HG02798 (cell line): ENCODE measurements around the gene SYT11.
A peak's percentile ranks its signal among the peaks of the same experiment; 100 is the strongest.
"Not testable (repeated sequence)": the region's sequence is repeated elsewhere in the genome, so short reads cannot be mapped to it uniquely, and the experiment has no call there.

Experiments
- ATAC-seq: cut with Tn5 transposase; IDR thresholded peaks from one replicate; pipeline ENCODE4 v1.9.1; 2021; ENCODE audit warnings: mild to moderate bottlenecking; ENCODE audit not compliant: unreplicated experiment, poor library complexity

Gene SYT11

DNA sequence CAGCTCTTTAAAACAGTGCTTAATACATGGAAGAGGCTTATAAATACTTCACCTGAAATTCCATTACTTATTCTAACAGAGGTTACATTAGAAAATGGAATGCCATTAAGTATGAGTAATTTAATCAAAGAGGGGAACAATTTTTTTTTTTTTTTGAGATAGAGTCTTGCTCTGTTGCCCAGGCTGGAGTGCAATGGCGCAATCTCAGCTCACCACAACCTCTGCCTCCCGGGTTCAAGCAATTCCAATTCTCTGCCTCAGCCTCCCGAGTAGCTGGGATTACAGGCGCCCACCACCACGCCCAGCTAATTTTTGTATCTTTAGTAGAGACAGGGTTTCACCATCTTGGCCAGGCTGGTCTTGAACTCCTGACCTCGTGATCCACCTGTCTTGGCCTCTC lies 36.2 kb downstream of the SYT11 start:
- ATAC-seq = not testable (repeated sequence)

DNA sequence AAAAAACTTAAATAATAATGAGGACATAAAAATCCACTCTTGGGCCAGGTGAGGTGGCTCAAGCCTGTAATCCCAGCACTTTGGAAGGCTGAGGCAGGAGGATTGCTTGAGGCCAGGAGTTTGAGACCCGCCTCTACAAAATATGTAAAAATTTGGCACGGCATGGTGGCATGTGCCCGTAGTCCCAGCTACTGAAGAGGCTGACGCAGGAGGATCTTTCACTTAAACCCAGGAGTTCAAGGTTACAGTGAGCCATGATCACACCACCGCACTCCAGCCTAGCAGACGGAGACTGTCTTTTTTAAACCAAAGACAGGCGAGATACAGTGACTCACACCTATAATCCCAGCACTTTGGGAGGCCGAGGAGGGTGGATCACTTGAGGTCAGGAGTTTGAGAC lies 37.1 kb downstream of the SYT11 start:
- not testable (repeated sequence) for ATAC-seq

DNA sequence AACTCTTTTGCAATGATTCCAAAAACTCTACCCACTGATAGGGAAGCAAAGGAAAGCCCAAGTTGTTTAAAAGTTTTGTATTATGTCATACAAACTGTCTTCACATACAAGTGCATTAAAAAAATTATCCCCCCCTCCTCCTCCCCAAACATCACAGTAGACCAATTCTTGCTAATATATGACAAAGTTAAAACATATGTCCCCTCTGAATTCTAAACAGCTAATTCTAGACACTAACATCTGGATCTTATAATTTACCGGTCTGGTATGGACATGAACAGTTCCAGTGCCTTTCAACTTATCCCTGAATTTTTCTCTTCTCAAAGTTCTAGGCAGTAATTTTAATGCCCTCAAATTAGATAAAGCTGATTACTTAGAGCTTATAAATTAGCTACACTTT lies 38.4 kb downstream of the SYT11 start:
- ATAC-seq = no peak

DNA sequence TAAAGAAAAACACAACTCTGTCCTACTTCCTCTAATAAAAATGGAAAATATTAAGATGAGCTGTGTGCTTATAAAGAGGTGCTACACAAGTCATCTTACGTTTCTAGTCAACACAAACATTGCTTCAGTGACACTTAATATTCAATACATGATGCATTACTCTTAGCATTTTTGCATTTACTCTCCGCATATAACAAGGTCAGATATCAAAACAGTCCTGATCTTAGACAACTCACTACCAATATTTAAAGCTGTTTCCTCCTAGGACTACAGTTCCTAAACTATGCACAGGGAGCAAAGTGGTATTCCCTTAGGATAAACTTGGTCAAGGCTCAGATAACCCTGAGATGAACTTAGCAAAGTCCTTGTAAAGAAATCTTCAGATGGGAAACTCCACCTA lies 39.5 kb downstream of the SYT11 start:
- no peak for ATAC-seq

DNA sequence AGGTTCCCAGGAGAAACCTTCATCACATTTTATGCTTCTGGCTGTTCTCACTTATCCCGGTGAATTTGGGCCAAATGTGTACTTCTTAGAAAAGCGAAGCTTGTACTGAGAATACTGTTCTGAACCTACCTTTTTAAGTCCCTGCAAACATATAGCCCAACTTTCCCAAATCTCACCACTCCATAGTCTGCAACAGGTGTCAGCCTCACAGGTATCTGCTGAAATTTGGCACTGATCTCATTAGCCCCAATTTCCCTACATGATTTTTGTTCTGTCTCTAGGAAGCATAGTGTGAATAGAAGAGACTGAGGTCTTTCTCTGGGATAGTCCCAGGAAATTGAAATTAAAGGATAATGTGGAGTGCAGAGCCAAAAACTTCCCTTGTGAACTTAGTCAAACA lies 40.3 kb downstream of the SYT11 start:
- ATAC-seq = no peak

DNA sequence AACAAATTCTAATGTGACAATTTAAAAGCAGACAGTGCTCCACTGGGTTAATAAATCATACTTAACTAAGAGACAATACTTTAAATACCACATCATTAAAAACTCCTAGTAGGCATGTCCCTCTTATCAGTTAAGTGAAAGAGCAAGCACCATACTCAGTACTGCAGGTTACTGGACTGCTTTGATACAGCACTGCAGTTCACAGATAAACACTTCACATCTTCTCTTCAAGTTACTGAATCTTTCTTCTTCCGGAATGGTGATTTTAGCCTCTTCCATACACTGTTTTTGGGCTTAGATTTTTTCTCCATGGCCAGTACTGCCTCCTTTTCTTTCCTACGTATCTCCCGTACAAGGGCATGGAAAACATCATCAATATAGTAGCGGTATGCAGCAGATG lies 40.8 kb downstream of the SYT11 start:
- no peak for ATAC-seq

DNA sequence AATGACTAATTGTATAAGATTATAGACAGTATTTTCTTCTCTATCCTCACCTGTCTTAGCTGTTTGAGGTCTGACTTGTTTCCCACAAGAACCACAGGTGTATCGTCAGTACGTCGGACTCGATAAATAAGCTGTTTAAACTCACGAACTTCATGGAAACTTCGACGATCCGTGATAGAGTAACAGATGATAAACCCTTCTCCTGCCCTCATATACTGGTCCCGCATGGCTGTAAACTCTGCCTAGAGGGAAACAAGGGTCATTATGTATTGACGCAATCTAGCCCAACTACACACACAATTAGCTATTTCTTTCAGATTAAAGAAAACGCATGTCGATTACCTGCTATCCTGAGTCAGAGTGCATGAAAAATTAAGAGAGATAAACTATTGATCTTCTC lies 44.9 kb downstream of the SYT11 start:
- ATAC-seq = no peak

DNA sequence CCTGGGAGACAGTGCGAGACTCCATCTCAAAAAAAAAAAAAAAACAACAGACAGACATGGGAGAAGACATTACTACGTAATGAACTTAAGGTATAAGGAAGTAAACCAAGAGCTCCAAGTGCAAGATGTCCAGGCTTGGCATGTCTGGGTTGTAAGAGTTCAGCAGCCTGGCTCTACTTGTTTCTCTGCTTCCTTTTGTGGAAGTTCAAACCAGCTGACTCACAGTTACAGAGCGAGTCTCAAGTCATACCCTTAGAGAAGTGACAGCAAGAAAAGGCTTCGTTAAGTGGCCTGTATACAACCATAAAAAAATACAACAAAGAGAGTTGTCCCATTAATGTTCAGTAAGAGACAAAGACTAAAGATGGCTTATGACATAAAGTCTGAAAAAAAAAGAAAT lies 50.5 kb downstream of the SYT11 start:
- no peak for ATAC-seq

DNA sequence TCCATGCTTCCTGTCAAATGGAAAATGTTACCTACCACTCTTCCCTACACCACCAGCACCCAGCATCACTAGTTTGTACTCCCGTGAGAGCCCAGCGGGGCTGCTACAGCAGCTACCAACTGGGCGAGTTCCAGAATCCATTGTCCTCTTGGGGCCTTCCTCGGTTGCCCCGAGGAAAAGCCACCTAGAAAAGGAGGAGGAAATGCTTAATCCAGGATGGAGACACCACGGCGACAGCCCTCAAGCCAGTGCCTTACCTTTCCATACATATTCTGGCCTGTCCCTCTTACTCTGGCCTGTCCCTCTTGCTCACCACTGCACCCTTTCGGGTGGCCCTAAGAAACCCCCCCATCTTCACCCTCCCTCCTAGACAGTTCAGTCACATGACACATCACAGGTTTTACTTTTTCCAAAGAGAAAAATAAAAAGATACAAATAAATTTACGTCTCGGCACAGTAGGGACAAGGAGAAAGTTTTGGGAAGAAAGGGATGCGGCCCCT lies 51.3 kb downstream of the SYT11 start:
- peak; percentile 35 for ATAC-seq

DNA sequence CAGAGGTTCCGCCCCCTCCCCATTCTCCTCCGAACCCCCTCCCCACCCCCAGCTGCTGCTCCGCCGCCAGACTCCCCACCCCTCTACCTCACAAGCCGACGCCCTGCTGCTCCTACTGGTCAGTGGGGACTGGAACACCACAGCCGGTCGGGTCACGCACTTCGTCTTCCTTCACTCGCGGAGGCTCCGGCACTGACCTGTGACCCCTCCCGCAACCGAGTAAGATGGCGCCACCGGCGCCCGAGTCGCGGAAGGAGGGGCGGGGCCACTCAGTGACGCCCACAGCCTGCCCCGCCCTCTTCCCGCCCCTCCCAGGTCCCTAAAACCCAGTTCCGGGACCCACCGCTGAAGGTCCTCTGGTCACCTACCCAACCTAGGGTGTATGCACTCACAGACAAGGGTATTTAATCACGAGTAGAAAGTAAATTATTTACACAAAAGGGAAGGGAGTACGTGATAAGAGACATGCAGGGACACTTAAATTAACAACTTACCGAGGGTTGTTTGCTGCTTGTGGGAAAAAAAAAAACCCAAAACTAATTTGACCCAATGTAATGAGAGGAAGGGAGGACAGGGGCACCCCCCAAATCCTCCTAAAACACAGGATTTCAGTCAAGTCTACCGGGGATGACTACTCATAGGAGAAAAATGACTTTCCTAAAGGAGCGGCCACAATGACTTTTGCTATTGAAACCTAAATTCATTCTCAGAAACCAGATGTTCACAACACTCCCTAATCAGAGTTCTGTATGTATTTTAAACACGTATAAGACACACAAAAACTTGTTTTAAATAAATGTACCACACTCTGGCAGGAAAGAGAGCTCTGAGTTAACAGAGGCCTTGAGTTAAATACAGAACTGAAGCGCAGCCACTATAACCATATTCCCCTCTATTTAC lies 52.0 kb downstream of the SYT11 start, which contains the start of gene RIT1:
Gene RIT1 (minus strand): TSS at position 194 of the 900 bp plus-strand sequence. CDS start 588 bp downstream, outside the sequence.
- peak; percentile 86 for ATAC-seq

DNA sequence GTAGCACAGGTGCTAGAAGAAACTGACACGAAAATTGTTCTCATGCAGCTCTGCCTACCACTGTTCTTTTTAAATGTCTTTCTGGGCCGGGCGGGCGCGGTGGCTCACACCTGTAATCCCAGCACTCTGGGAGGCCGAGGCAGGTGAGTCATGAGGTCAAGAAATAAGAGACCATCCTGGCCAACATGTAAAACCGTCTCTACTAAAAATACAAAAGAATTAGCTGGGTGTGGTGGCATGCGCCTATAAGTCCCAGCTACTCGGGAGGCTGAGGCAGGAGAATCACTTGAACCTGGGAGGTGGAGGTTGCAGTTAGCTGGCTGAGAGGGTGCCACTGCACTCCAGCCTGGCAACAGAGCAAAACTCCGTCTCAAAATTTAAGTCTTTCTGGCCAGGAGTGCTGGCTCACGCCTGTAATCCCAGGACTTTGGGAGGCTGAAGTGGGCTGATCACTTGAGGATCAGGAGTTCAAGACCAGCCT lies 52.7 kb downstream of the SYT11 start:
- ATAC-seq = no peak

DNA sequence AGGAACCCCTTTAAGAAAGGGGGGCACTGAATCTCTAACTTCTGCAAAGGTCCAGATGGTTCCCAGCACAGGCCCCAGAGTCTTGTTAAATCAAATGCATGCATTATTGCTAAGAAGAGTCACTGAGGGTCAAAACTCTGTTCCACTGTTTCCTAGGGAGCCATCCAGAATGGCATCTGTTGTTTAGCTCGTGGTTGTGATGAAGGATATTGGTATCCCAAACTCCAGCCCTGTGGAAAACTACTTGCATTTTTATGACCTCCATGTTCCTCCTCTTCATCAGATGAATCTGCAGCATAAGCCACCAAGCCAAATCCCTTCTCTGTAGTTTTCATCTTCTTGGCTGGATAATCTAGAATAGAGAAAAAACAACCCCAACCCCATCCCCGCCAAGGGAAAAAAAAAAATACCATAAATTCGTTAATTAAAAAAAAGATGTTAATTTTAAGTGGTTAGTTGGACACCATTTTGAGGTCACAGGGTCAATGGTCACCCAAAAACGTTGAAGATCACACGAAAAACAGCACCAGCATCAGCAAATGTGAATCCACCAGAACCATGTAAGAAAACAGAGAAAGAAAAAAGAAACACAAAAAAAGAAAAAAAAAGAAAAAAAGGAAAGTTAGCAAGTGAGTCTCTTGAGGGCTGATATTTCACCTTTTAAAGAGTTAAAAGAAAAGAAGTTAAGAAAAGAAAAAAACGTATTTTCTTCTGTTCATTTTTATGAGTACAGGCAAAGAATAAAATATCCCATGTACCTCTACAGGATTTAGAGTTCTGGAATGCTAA lies 54.8 kb downstream of the SYT11 start:
- no peak for ATAC-seq

DNA sequence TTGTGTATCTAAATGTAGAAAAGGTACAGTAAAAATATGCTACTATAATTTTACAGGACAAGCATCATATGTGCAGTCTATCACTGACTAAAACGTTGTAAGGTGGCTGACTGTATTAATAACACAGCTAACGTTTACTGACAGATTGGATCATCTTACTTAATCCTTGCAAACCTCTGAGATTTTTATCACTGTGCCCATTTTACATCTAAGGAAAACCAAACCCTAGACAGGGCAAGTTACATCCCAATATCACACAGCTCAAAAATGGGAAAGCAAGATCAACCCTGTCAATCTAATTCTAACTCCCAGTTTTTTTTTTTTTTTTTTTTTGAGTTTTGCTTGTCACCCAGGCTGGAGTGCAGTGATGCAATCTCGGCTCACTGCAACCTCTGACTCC lies 59.3 kb downstream of the SYT11 start:
- ATAC-seq = no peak

DNA sequence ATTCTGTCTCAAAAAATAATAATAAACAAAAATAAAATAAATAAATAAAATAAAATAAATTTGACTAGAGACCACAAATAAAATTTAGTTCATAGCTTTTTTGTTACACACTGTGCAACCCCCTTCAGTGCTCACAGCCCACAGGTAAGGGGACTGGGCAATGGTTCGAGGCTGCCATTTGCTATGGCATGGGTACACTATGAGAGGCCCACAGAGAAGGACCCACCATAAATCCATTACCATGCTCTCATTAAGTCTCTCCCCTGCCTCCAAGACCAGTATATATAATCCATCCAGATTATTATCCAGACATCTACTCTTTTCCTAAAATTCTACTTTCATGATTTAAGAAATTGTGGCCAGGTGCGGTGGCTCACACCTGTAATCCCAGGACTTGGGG lies 60.4 kb downstream of the SYT11 start:
- ATAC-seq = no peak

DNA sequence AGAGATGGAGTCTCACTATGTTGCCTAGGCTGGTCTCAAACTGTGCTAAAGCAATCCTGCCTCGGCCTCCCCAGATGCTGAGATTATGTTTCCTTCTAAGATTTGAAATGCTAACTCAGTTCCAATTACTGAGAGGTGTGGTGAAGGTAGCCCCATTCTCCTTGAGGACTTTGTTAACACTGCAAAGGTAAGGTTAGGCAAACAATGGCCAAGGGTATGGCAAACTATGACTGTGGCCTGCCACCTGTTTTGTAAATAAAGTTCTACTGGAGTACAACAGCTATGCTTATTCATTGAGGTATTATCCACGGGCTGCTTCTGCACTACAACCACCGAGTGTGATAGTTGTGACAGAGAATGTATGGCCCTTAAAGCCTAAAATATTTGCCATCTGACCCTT lies 61.4 kb downstream of the SYT11 start:
- no peak for ATAC-seq

DNA sequence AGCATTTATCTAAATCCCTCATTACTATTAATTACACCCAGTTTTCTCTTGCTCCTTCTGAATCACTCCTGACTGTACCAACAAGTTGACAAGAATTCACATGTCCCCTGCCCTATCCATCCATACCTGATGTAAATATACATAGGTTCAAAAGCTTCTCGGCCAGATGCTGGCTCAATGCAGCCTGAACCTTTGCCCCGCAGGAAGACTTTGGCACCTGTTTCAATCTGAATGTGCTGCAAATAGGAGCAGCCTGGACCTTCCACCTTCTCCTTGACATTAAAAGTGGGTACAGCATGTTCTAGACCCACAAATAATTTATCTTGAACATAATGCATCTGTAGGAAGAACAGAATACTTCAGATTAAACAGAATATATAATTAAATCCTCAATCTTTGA lies 66.1 kb downstream of the SYT11 start:
- no peak for ATAC-seq

DNA sequence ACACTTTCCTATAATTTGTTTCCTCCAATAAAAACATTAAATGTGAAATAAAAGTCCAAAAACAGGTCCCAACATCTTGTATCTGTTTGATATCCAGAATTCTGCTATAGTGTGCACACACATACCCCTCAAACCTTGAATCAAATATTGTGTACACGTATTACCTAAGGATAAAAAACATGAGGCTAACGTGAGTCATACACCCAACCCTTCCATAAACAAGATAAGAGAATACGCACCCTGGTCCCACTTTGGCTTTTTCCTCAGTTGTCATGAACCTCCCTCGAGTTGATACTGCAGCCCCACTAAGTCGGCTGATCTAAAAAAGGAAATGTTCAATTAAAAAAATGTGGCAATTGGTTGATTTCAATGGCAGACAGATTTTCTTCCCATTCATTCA lies 69.7 kb downstream of the SYT11 start:
- no peak for ATAC-seq

DNA sequence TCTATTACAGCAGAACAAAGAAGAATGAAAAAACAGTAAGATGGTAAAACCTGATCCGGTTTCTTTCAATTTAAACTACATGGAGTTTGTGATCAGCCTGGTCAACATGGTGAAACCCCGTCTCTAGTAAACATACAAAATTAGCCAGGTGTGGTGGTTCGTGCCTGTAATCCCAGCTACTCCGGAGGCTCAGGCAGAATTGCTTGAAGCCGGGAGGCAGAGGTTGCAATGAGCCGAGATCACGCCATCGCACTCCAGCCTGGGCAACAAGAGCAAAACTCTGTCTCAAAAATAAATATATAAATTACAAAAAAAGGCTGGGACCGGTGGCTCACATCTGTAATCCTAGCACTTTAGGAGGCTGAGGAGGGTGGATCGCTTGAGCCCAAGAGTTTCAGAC lies 71.4 kb downstream of the SYT11 start:
- ATAC-seq = not testable (repeated sequence)

DNA sequence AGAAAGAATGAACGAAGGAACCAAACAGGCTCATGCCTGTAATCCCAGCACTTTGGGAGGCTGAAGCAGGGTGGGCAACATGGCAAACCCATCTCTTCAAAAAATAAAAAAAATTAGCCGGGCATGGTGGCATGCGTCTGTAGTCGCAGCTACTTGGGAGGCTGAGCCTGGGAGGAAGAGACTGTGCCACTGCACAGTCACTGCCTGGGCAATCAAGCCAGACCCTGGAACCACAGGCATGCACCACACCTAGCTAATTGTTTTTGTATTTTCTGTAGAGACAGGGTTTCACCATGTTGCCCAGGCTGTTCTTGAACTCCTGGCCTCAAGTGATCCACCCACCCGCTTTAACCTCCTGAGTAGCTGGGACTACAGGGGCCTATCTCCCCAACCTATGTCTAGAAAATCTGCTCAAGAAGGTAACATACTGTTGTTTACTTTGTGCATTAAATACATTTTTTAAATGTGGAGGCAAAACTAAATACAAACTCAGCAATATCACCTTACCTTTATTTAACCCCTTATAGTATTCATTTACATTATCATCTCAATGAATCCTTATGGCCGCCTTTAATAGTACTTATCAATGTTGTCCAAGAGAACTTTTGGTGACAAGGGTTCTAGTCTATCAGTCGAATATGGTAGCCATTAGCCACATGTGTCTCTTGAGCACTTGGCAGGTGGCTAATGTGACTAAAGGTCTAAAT lies 72.1 kb downstream of the SYT11 start:
- ATAC-seq = no peak

DNA sequence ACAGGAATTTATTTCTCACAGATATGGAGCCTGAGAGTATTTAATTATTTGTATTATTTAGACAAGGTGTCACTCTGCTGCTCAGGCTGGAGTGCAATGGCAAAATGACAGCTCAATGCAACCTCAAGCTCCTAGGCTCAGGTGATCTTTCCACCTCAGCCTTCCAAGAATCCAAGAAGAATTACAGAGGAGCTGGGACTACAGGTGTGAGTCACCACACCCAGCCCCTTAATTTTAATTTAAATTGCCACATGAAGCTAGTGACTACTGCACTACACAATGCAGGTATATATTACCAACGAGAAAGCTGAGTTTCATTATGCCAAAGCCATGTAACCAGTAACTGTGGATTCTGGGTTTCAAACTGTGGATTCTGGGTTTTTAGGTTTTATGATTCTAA lies 72.7 kb downstream of the SYT11 start:
- no peak for ATAC-seq
